Activated CD8-positive, alpha-beta T cell treated with anti-CD3 and anti-CD28 coated beads for 36 hours (primary cell): Measurements from ENCODE around the gene PBRM1. TPM values are rescaled to one million over a fixed set of nuclear protein-coding genes. Genes with fewer than 3 reads are reported as not detected.

Source experiments
- ATAC-seq: fragments of 200-7000 bp; cut with Tn5 transposase; one replicate; pipeline ENCODE4 v1.10.0; 2021; ENCODE audit warnings: mild to moderate bottlenecking, moderate library complexity
- CTCF ChIA-PET: fragments of 350-600 bp; sonication (Branson Sonifier 250); formaldehyde crosslinking; loops from one replicate; lab custom pipeline; 2021; ENCODE audit warnings: antibody characterized with exemption; lab: Charles Lee
- POLR2A ChIA-PET: fragments of 350-600 bp; sonication (Branson Sonifier 250); formaldehyde crosslinking; loops from one replicate; lab custom pipeline; 2021; ENCODE audit warnings: antibody characterized with exemption; lab: Charles Lee
- DNase-seq: peaks from one replicate; pipeline ENCODE4 v3.0.0-alpha.2; 2020
- H3K27ac Mint-ChIP-seq: one replicate; pipeline ENCODE4 v1.8.0; 2021; ENCODE audit warnings: mild to moderate bottlenecking, mixed read lengths
- H3K27me3 Mint-ChIP-seq: one replicate; pipeline ENCODE4 v1.8.0; 2021; ENCODE audit warnings: mixed read lengths
- H3K36me3 Mint-ChIP-seq: one replicate; pipeline ENCODE4 v1.8.0; 2021; ENCODE audit warnings: low read depth, mixed read lengths
- H3K4me1 Mint-ChIP-seq: one replicate; pipeline ENCODE4 v1.8.0; 2021; ENCODE audit warnings: low read depth, mixed read lengths
- H3K4me3 Mint-ChIP-seq: one replicate; pipeline ENCODE4 v1.8.0; 2021; ENCODE audit warnings: mild to moderate bottlenecking, moderate library complexity, mixed read lengths
- H3K9me3 Mint-ChIP-seq: one replicate; pipeline ENCODE4 v1.8.0; 2021; ENCODE audit warnings: mixed read lengths
- intact Hi-C: fragments of 100-400 bp; cut with micrococcal nuclease; formaldehyde crosslinking; loops from one replicate; pipeline ENCODE4 v1.10.0; 2022
- total RNA-seq, 2 experiments: library from RNA; stranded (reverse); gene quantifications; one replicate each; pipeline ENCODE4 v1.2.3, GENCODE V29; 2021
- TF ChIP-seq, protein P1 (sequence below): fragments of 200-600 bp; IDR thresholded peaks from one replicate; pipeline ENCODE4 v1.8.0; 2022; ENCODE audit warnings: antibody characterized with exemption, mild to moderate bottlenecking

Gene PBRM1
- total RNA-seq, 2 experiments from 2014 or later, result 55.9 to 56.1 TPM

DNA sequence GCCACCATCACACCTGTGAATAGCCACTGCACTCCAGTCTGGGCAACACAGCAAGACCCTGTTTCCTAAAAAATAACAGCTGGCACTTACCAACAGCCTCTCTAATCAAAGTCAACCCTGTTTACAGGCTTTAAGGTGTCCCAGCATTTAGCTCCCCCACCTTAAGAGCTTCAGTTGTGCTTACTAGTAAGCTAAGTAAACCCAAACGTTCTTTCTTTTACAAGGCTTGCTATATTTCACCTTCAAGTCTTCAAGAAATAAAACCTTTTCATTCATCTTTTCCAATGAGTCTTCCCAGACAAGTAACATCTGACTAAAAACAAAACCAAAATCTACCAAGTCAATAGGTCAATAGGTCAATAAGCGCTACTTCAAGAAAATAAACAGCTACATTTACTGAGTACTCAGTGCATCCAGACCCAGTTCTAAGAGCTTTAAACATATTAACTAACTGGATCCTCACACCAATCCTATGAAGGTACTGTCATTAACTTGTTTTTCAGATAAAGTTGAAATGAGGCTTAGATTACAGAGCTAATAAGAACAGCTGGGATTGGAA lies 62.4 kb downstream of the PBRM1 start:
- Mint-ChIP-seq H3K4me1 (peaks cover 21% of the 10 kb centered on the region), H3K27ac (peak overlapping the region; percentile 32), H3K36me3 (peaks cover 54% of the 10 kb centered on the region), H3K27me3 (no peaks in the 10 kb centered on the region), H3K9me3 (no peaks in the 10 kb centered on the region), H3K4me3 (no peak overlapping the region)
- CTCF ChIA-PET, result interaction anchor here (0.9 to 1.2 kb wide), 2 partner anchors 8 to 12 kb away, joined by 3 read pairs; no protein-coding TSS in a partner anchor
- POLR2A ChIA-PET, result interaction anchor here (0.8 kb wide), 1 partner anchor 31 kb away, joined by 3 read pairs; no protein-coding TSS in a partner anchor
- TF ChIP-seq, protein P1, sequence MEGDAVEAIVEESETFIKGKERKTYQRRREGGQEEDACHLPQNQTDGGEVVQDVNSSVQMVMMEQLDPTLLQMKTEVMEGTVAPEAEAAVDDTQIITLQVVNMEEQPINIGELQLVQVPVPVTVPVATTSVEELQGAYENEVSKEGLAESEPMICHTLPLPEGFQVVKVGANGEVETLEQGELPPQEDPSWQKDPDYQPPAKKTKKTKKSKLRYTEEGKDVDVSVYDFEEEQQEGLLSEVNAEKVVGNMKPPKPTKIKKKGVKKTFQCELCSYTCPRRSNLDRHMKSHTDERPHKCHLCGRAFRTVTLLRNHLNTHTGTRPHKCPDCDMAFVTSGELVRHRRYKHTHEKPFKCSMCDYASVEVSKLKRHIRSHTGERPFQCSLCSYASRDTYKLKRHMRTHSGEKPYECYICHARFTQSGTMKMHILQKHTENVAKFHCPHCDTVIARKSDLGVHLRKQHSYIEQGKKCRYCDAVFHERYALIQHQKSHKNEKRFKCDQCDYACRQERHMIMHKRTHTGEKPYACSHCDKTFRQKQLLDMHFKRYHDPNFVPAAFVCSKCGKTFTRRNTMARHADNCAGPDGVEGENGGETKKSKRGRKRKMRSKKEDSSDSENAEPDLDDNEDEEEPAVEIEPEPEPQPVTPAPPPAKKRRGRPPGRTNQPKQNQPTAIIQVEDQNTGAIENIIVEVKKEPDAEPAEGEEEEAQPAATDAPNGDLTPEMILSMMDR, result no peak
- no peak for ATAC-seq
- intact Hi-C loops, result no loop called here
- no peak for DNase-seq

DNA sequence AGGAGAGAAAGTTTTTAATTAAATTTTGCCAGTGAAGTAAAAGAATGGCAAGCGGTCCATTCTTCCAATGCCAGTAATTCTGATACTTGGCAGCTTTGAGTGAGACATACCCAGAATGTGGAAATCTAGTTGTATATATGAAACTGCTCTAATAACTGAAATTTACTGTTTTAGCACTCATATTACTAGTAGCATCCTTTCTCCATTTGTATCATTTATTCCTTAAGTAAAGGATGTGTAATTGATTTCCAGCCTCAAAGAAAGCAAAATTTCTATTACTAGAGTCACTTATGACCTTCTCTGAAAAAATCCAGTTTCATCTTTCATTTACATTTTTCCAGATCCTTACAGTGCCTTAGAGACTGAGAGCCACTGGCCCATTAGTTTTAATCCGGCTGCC lies 65.1 kb downstream of the PBRM1 start:
- TF ChIP-seq, protein P1, result no peak
- H3K36me3 Mint-ChIP-seq, result peaks cover 50% of the 10 kb centered on the region
- no peak for ATAC-seq
- intact Hi-C loops, result no loop called here
- no peaks in the 10 kb centered on the region for H3K9me3 Mint-ChIP-seq
- no peak for DNase-seq
- H3K4me1 Mint-ChIP-seq, result peaks cover 21% of the 10 kb centered on the region
- CTCF ChIA-PET, result no interaction called here
- no peaks in the 10 kb centered on the region for H3K27me3 Mint-ChIP-seq
- POLR2A ChIA-PET, result no interaction called here
- H3K4me3 Mint-ChIP-seq, result no peak overlapping the region
- H3K27ac Mint-ChIP-seq, result peak overlapping the region; percentile 26

GRCh38 chr3:52615166-52615565 lies 70.5 kb downstream of the PBRM1 start:
- no peak overlapping the region for H3K27ac Mint-ChIP-seq
- ChIA-PET CTCF (interaction anchor here (1.0 kb wide), 1 partner anchor 8 kb away, joined by 3 read pairs; no protein-coding TSS in a partner anchor), POLR2A (no interaction called here)
- no peaks in the 10 kb centered on the region for H3K27me3 Mint-ChIP-seq
- DNase-seq (no peak), ATAC-seq (no peak)
- H3K9me3 Mint-ChIP-seq, result no peaks in the 10 kb centered on the region
- intact Hi-C loops, result no loop called here
- H3K4me1 Mint-ChIP-seq, result peaks cover 3% of the 10 kb centered on the region
- TF ChIP-seq, protein P1, result no peak
- peaks cover 38% of the 10 kb centered on the region for H3K36me3 Mint-ChIP-seq
- H3K4me3 Mint-ChIP-seq, result no peak overlapping the region

DNA sequence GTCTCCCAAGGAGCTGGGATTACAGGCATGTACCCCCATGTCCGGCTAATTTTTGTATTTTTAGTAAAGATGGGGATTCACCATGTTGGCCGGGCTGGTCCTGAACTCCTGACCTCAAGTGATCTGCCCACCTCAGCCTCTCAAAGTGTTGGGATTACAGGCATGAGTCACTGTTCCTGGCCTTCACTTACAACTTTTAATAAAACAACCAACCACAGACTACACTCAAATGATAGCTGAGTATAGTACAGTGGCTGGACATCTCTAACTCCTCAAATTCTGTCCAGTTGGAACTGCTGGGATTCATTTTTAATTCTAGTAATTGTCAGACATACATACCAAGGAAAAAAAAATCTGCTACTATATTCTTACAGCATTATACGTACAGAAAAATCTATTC lies 71.0 kb downstream of the PBRM1 start:
- no peaks in the 10 kb centered on the region for H3K4me1 Mint-ChIP-seq
- ChIA-PET CTCF (interaction anchor here (1.0 kb wide), 1 partner anchor 9 kb away, joined by 3 read pairs; no protein-coding TSS in a partner anchor), POLR2A (no interaction called here)
- intact Hi-C loops, result no loop called here
- peaks cover 34% of the 10 kb centered on the region for H3K36me3 Mint-ChIP-seq
- no peaks in the 10 kb centered on the region for H3K9me3 Mint-ChIP-seq
- DNase-seq, result no peak
- no peak overlapping the region for H3K27ac Mint-ChIP-seq
- TF ChIP-seq, protein P1, result no peak
- H3K4me3 Mint-ChIP-seq, result no peak overlapping the region
- no peak for ATAC-seq
- no peaks in the 10 kb centered on the region for H3K27me3 Mint-ChIP-seq

DNA sequence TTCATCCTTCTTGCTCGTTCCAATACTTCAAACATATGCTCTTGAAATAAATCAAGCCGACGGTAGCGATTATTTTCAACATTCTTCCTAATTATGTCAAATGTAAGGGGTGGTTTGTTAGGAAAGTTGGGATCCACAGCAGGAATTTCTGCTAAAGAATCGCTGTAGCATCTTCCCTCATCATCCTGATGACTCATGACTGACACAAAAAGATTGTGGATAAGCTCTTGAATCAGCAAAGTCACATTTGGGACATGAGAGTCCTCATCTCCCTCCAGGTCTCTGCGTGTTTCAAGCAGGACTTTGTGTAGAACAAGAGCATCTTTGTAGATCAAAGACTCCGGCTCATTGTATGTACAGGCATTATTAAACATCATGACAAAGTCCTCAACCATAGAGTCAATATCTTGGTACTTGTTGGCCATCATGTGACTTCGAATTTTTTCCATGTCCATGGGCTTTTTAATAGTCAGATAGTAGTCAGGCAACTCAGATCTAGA lies 76.3 kb downstream of the PBRM1 start:
- Mint-ChIP-seq H3K4me3 (no peak overlapping the region), H3K27me3 (no peaks in the 10 kb centered on the region), H3K36me3 (peaks cover 43% of the 10 kb centered on the region), H3K4me1 (peaks cover 3% of the 10 kb centered on the region), H3K27ac (no peak overlapping the region), H3K9me3 (no peaks in the 10 kb centered on the region)
- TF ChIP-seq, protein P1, result no peak
- ATAC-seq, result no peak
- DNase-seq, result no peak
- intact Hi-C loops, result no loop called here
- ChIA-PET CTCF (no interaction called here), POLR2A (no interaction called here)
